NCI-H226 (cell line): ENCODE measurements around the gene IBA57.

Experiments
- DNase-seq: peaks from one replicate; pipeline ENCODE4 v3.0.0-alpha.2; 2015

Gene IBA57

GRCh38 chr1:228157729-228158126 lies 7.9 kb upstream of the IBA57 start:
- DNase-seq, result no peak

GRCh38 chr1:228158151-228159007 lies 7.2 kb upstream of the IBA57 start:
- DNase-seq, result no peak

- DNase-seq, result no peak
Observed at GRCh38 chr1:228159008-228159665, 6.5 kb upstream of the IBA57 start.

- no peak for DNase-seq
Observed at GRCh38 chr1:228160201-228160761, 5.3 kb upstream of the IBA57 start.

- peak; percentile 34 for DNase-seq
Observed at GRCh38 chr1:228161362-228161761, 4.2 kb upstream of the IBA57 start.

- DNase-seq, result no peak
Observed at GRCh38 chr1:228161866-228162265, 3.7 kb upstream of the IBA57 start.

- peak; percentile 73 for DNase-seq
Observed at GRCh38 chr1:228162286-228163006, 3.2 kb upstream of the IBA57 start.

GRCh38 chr1:228163007-228163753 lies 2.4 kb upstream of the IBA57 start:
- peak; percentile 68 for DNase-seq

GRCh38 chr1:228163776-228164519 lies 1.7 kb upstream of the IBA57 start:
- no peak for DNase-seq

GRCh38 chr1:228164561-228165371 lies 838 bp upstream of the IBA57 start:
- no peak for DNase-seq

GRCh38 chr1:228166170-228166936 lies 749 bp downstream of the IBA57 start:
- peak; percentile 12 for DNase-seq

GRCh38 chr1:228168563-228169270 lies 3.1 kb downstream of the IBA57 start:
- no peak for DNase-seq

- no peak for DNase-seq
Observed at GRCh38 chr1:228169345-228169744, 3.7 kb downstream of the IBA57 start.

GRCh38 chr1:228170666-228171065 lies 5.1 kb downstream of the IBA57 start:
- no peak for DNase-seq

- no peak for DNase-seq
Observed at GRCh38 chr1:228171221-228171891, 5.8 kb downstream of the IBA57 start.

- DNase-seq, result no peak
Observed at GRCh38 chr1:228172591-228173527, 7.3 kb downstream of the IBA57 start.
